ENCODE measurements around the gene MLF2. TPM values are rescaled to one million over a fixed set of nuclear protein-coding genes. Genes with fewer than 3 reads are reported as not detected.

Gene MLF2
- total RNA-seq, 1 experiment from 2014 or later, result 175 TPM

GRCh38 chr12:6782850-6783566 is 30.1 kb upstream of the MLF2 start:
- DNase-seq (ENCODE audit: low read depth, low spot score) (no peak), ATAC-seq (no peak)
- POLR2A ChIA-PET, result no interaction called here
- no peaks in the 10 kb centered on the region for H3K36me3 ChIP-seq (ENCODE audit: control insufficient read depth, insufficient read depth, low read length)
- no peak for TF ChIP-seq SIN3A (IDR thresholded peaks at IDR 0.05; ENCODE audit: borderline replicate concordance, insufficient read depth, low read depth, low read length)
- no peak for TF ChIP-seq POLR2AphosphoS5 (IDR thresholded peaks at IDR 0.05; ENCODE audit: low read depth, low read length)
- no peak for TF ChIP-seq CTCF (IDR thresholded peaks at IDR 0.05)
- TF ChIP-seq REST (IDR thresholded peaks at IDR 0.05; ENCODE audit: insufficient read depth in 1 of 2, low read depth in 2 of 2, low read length in 1 of 2), result no peak
- no peak for TF ChIP-seq TCF7L2 (IDR thresholded peaks at IDR 0.05; ENCODE audit: low read depth, low read length)
- no peaks in the 10 kb centered on the region for H3K27me3 ChIP-seq (ENCODE audit: control insufficient read depth, insufficient read depth, low read length)
- H3K9me3 ChIP-seq (ENCODE audit: control insufficient read depth, insufficient read depth, low read depth, low read length), result no peaks in the 10 kb centered on the region
- CTCF ChIA-PET, result interaction anchor here (0.6 kb wide), 1 partner anchor 30 kb away, joined by 3 read pairs; the partner anchor contains the start of gene MLF2
- intact Hi-C loops (cut with micrococcal nuclease; ENCODE audit: unreplicated experiment), result no loop called here
- no peak overlapping the region for H3K27ac ChIP-seq (ENCODE audit: low read length)
- no peak overlapping the region for H3K4me3 ChIP-seq (ENCODE audit: low read depth in 2 of 2, low read length in 2 of 2)
- BruUV-seq (replicated peaks), result no TSS peak
- in situ Hi-C loops (cut with HindIII; ENCODE audit: low pct_unique_long_range_greater_than_20kb, low sequenced_read_pairs), result no loop called here
- peaks cover 4% of the 10 kb centered on the region; the same call in 1 of the 2 replicates for H3K4me1 ChIP-seq (ENCODE audit: control insufficient read depth, insufficient read depth, low read length)

- H3K27ac ChIP-seq (ENCODE audit: low read length), result no peak overlapping the region
- no peaks in the 10 kb centered on the region for H3K27me3 ChIP-seq (ENCODE audit: control insufficient read depth, insufficient read depth, low read length)
- H3K36me3 ChIP-seq (ENCODE audit: control insufficient read depth, insufficient read depth, low read length), result no peaks in the 10 kb centered on the region
- in situ Hi-C loops (cut with HindIII; ENCODE audit: low pct_unique_long_range_greater_than_20kb, low sequenced_read_pairs), result no loop called here
- H3K9me3 ChIP-seq (ENCODE audit: control insufficient read depth, insufficient read depth, low read depth, low read length), result no peaks in the 10 kb centered on the region
- DNase-seq (ENCODE audit: low read depth, low spot score) (no peak), ATAC-seq (no peak)
- H3K4me1 ChIP-seq (ENCODE audit: control insufficient read depth, insufficient read depth, low read length), result peaks cover 4% of the 10 kb centered on the region; the same call in 1 of the 2 replicates
- BruUV-seq (replicated peaks), result no TSS peak
- POLR2A ChIA-PET, result no interaction called here
- CTCF ChIA-PET, result no interaction called here
- no peak overlapping the region for H3K4me3 ChIP-seq (ENCODE audit: low read depth in 2 of 2, low read length in 2 of 2)
- intact Hi-C loops (cut with micrococcal nuclease; ENCODE audit: unreplicated experiment), result no loop called here
- TF ChIP-seq POLR2AphosphoS5 (IDR thresholded peaks at IDR 0.05; ENCODE audit: low read depth, low read length), result no peak
- TF ChIP-seq SIN3A (IDR thresholded peaks at IDR 0.05; ENCODE audit: borderline replicate concordance, insufficient read depth, low read depth, low read length), result no peak
- TF ChIP-seq CTCF (IDR thresholded peaks at IDR 0.05), result no peak
- TF ChIP-seq REST (IDR thresholded peaks at IDR 0.05; ENCODE audit: insufficient read depth in 1 of 2, low read depth in 2 of 2, low read length in 1 of 2), result no peak
- no peak for TF ChIP-seq TCF7L2 (IDR thresholded peaks at IDR 0.05; ENCODE audit: low read depth, low read length)
Measured at GRCh38 chr12:6782119-6782518, 29.2 kb upstream of the MLF2 start.
